A549 (cell line): ENCODE measurements around the gene ANKRD2. TPM values are rescaled to one million over a fixed set of nuclear protein-coding genes. Genes with fewer than 3 reads are reported as not detected.

Source experiments
- ATAC-seq, 2 experiments: fragments of 200-7000 bp in 1 of 2; fragments of >200 bp in 1 of 2; cut with Nextera tagmentation in 1 of 2; cut with Tn5 transposase in 1 of 2; 3 replicates each; pipeline versions ENCODE4 v1.8.0 to v1.9.1; 2018 to 2020; ENCODE audit warnings: mild to moderate bottlenecking in 1 of 2, moderate library complexity in 1 of 2
- CTCF ChIA-PET: fragments of 300-600 bp; sonication (Branson Sonifier 250); formaldehyde crosslinking; extraction: SDS; loops from one replicate; lab custom pipeline; 2021; ENCODE audit warnings: antibody characterized with exemption, inconsistent platforms; lab: Yijun Ruan, JAX
- POLR2A ChIA-PET: fragments of 350-600 bp; formaldehyde crosslinking; extraction: SDS; loops from one replicate; lab custom pipeline; 2021; ENCODE audit warnings: antibody characterized with exemption, inconsistent platforms; lab: Yijun Ruan, JAX
- DNase-seq, 2 experiments: peaks; one replicate each; pipeline versions ENCODE4 v3.0.0 to v3.0.0-alpha.2; 2011 to 2016; ENCODE audit warnings: low read depth in 1 of 2, low spot score in 1 of 2
- FAIRE-seq: peaks from 2 replicates; lab custom pipeline; 2011; peaks lifted over from hg19 to GRCh38; lab: Jason Lieb, UNC
- H3K27ac ChIP-seq, 2 experiments: fragments of >200 bp; sonication (Bioruptor Twin); formaldehyde crosslinking; 3 replicates each; pipeline ENCODE4 v1.5.1; 2016 to 2017
- H3K4me1 ChIP-seq: fragments of >200 bp; sonication (Bioruptor Twin); formaldehyde crosslinking; 3 replicates; pipeline ENCODE4 v1.6.1; 2016
- H3K4me2 ChIP-seq: fragments of >200 bp; sonication (Bioruptor Twin); formaldehyde crosslinking; 3 replicates; pipeline ENCODE4 v1.6.1; 2016
- H3K4me3 ChIP-seq: fragments of >200 bp; sonication (Bioruptor Twin); formaldehyde crosslinking; 3 replicates; pipeline ENCODE4 v1.5.1; 2016
- H3K9me3 ChIP-seq: fragments of >200 bp; sonication (Bioruptor Twin); formaldehyde crosslinking; 3 replicates; pipeline ENCODE4 v1.6.1; 2016
- CBX2 ChIP-seq: fragments of 200-600 bp; sonication (generic); IDR thresholded peaks from 2 replicates; pipeline ENCODE4 v1.6.1; 2016; ENCODE audit warnings: low read depth, mild to moderate bottlenecking, borderline replicate concordance
- CEBPB ChIP-seq, 2 experiments: fragments of >200 bp in 1 of 2; sonication (Bioruptor Twin) in 1 of 2; formaldehyde crosslinking in 1 of 2; IDR thresholded peaks; 2 replicates each; pipeline ENCODE4 v1.6.1; 2012 to 2016
- CHD2 ChIP-seq: fragments of 150-350 bp; IDR thresholded peaks from 2 replicates; pipeline ENCODE4 v1.6.1; 2014; ENCODE audit warnings: low read length; ENCODE audit not compliant: partially characterized antibody
- EHF ChIP-seq: fragments of 250-450 bp; sonication (Bioruptor Pico); IDR thresholded peaks from 2 replicates; pipeline ENCODE4 v1.5.0; 2020; ENCODE audit warnings: mild to moderate bottlenecking
- FOSB ChIP-seq: fragments of 250-450 bp; sonication (Bioruptor Pico); IDR thresholded peaks from 2 replicates; pipeline ENCODE4 v1.5.0; 2020; ENCODE audit warnings: mild to moderate bottlenecking, moderate library complexity
- FOXS1 ChIP-seq: fragments of 250-450 bp; sonication (Bioruptor Pico); IDR thresholded peaks from 2 replicates; pipeline ENCODE4 v1.5.0; 2020; ENCODE audit warnings: mild to moderate bottlenecking, moderate library complexity
- GATA3 ChIP-seq: IDR thresholded peaks from 2 replicates; pipeline ENCODE4 v1.6.1; 2012; ENCODE audit warnings: borderline replicate concordance
- HDAC2 ChIP-seq: fragments of 200-600 bp; sonication (generic); IDR thresholded peaks from 2 replicates; pipeline ENCODE4 v1.6.1; 2016
- HEYL ChIP-seq: fragments of 250-450 bp; sonication (Bioruptor Pico); IDR thresholded peaks from 2 replicates; pipeline ENCODE4 v1.8.0; 2021; ENCODE audit warnings: mild to moderate bottlenecking, moderate library complexity
- HOXA7 ChIP-seq: fragments of 250-450 bp; sonication (Bioruptor Pico); IDR thresholded peaks from 2 replicates; pipeline ENCODE4 v1.5.0; 2020; ENCODE audit warnings: mild to moderate bottlenecking, moderate library complexity
- HOXB5 ChIP-seq: fragments of 250-450 bp; sonication (Bioruptor Pico); IDR thresholded peaks from 2 replicates; pipeline ENCODE4 v1.5.0; 2020; ENCODE audit warnings: mild to moderate bottlenecking, moderate library complexity
- JUN ChIP-seq, 2 experiments: fragments of >200 bp; sonication (Bioruptor Twin); formaldehyde crosslinking; IDR thresholded peaks; 2 replicates in 1 of 2; 3 replicates in 1 of 2; pipeline ENCODE4 v1.6.1; 2016 to 2017
- MAZ ChIP-seq: fragments of 150-350 bp; IDR thresholded peaks from 2 replicates; pipeline ENCODE4 v1.6.1; 2014; ENCODE audit warnings: antibody characterized with exemption, low read depth, low read length, borderline replicate concordance
- NFE2L2 ChIP-seq: fragments of 150-350 bp; conservative IDR thresholded peaks from 2 replicates; pipeline ENCODE4 v1.6.1; 2014; ENCODE audit warnings: low read length
- NR3C1 ChIP-seq: fragments of >200 bp; sonication (Bioruptor Twin); formaldehyde crosslinking; IDR thresholded peaks from 3 replicates; pipeline ENCODE4 v1.6.1; 2017
- PBX3 ChIP-seq: IDR thresholded peaks from 2 replicates; pipeline ENCODE4 v1.6.1; 2012
- POLR2A ChIP-seq: IDR thresholded peaks from 2 replicates; pipeline ENCODE4 v1.6.1; 2012; ENCODE audit warnings: mild to moderate bottlenecking, low read length
- POLR2AphosphoS2 ChIP-seq: conservative IDR thresholded peaks from 2 replicates; pipeline ENCODE4 v1.6.1; 2012; ENCODE audit warnings: low read length, improper control_type of control experiment, inconsistent platforms
- RAD21 ChIP-seq, 2 experiments: fragments of >200 bp in 1 of 2; sonication (Bioruptor Twin) in 1 of 2; formaldehyde crosslinking in 1 of 2; IDR thresholded peaks in 1 of 2; conservative IDR thresholded peaks in 1 of 2; 2 replicates in 1 of 2; 3 replicates in 1 of 2; pipeline ENCODE4 v1.6.1; 2012 to 2018; ENCODE audit warnings: inconsistent platforms in 1 of 2
- RARB ChIP-seq: fragments of 250-450 bp; sonication (Bioruptor Pico); IDR thresholded peaks from 2 replicates; pipeline ENCODE4 v1.8.0; 2021; ENCODE audit warnings: mild to moderate bottlenecking, moderate library complexity
- SMC3 ChIP-seq: fragments of >200 bp; sonication (Bioruptor Twin); formaldehyde crosslinking; IDR thresholded peaks from 3 replicates; pipeline ENCODE4 v1.6.1; 2018; ENCODE audit warnings: inconsistent platforms
- TP53 ChIP-seq: fragments of 250-450 bp; sonication (Bioruptor Pico); IDR thresholded peaks from 2 replicates; pipeline ENCODE4 v1.5.0; 2021; ENCODE audit warnings: mild to moderate bottlenecking, moderate library complexity
- ZC3H11A ChIP-seq: fragments of 450-650 bp; IDR thresholded peaks from 2 replicates; pipeline ENCODE4 v1.6.1; 2014; ENCODE audit warnings: antibody characterized with exemption, mild to moderate bottlenecking
- WGBS: methylation state at CpG from one replicate; pipeline ENCODE4 v1.1.6; 2017; ENCODE audit errors: missing lambda C conversion rate; 5-methylcytosine and 5-hydroxymethylcytosine counted together
- polyA plus RNA-seq, 4 experiments: library from polyadenylated mRNA; depleted of rRNA in 3 of 4; stranded (reverse); fragments of >200 nt; fragmentation: RNase III in 1 of 4; extraction: RNeasy Plus Mini Kit Qiagen cat#74134 plus additional on column Dnase treatment in 1 of 4; gene quantifications; 2 replicates in 3 of 4; 3 replicates in 1 of 4; pipeline ENCODE4 v1.2.3, GENCODE V29; 2011 to 2017
- TF ChIP-seq, protein P1 (sequence below): IDR thresholded peaks from 2 replicates; pipeline ENCODE4 v1.6.1; 2012
- TF ChIP-seq, protein P2 (sequence below): fragments of >200 bp; sonication (Bioruptor Twin); formaldehyde crosslinking; IDR thresholded peaks from 2 replicates; pipeline ENCODE4 v1.6.1; 2016
- TF ChIP-seq, protein P3 (sequence below): fragments of >200 bp; sonication (Bioruptor Twin); formaldehyde crosslinking; IDR thresholded peaks from 3 replicates; pipeline ENCODE4 v1.5.1; 2016

Gene ANKRD2
- polyA plus RNA-seq, 2 of the 4 experiments (the other 2 are of a cell fraction): 1.5 to 4.7 TPM

DNA sequence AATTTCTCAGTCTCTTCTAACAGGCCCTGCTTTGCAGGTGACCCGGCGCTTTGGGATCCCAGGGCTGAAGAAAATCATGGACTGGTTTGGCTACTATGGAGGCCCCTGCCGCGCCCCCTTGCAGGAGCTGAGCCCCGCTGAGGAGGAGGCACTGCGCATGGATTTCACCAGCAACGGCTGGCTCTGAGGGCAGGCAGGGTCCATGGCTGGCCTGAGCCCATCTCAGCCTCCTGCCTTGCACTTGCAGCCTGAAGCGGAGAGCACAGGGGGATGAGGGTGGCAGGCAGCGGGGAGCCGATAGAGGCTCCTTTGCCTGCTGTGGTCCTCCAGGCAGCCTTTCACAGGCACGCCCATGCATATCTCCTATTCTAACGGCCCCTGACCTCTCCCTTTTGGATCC is 38.9 kb downstream of the ANKRD2 start:
- H3K4me2 ChIP-seq: no peak overlapping the region
- TF ChIP-seq TP53 (CRISPR knock-in tag) (no peak), GATA3 (no peak), PBX3 (no peak), HOXA7 (CRISPR knock-in tag) (no peak), POLR2AphosphoS2 (no peak), NR3C1 (no peak), RARB (CRISPR knock-in tag) (no peak), EHF (CRISPR knock-in tag) (no peak), CEBPB (IDR thresholded peaks at IDR 0.05) (no peak), NFE2L2 (no peak), MAZ (no peak)
- TF ChIP-seq, protein P1, sequence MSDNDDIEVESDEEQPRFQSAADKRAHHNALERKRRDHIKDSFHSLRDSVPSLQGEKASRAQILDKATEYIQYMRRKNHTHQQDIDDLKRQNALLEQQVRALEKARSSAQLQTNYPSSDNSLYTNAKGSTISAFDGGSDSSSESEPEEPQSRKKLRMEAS: no peak
- TF ChIP-seq, protein P2, sequence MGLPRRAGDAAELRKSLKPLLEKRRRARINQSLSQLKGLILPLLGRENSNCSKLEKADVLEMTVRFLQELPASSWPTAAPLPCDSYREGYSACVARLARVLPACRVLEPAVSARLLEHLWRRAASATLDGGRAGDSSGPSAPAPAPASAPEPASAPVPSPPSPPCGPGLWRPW: no peak
- TF ChIP-seq, all 56 proteins: peak for 0
- Histone ChIP-seq H3K4me3 (no peak overlapping the region), H3K4me1 (peaks cover 17% of the 10 kb centered on the region; the same call in 2 of the 3 replicates), H3K9me3 (no peaks in the 10 kb centered on the region), H3K27ac (peak overlapping the region; percentile 13 to 75; a peak in 4 of 6 replicates)
- CTCF ChIA-PET: interaction anchor here (0.9 to 39.7 kb wide), 20 partner anchors 11 to 204 kb away, joined by 3 to 1048 read pairs (median 6); partner anchors contain the start of genes ANKRD2, C10orf62 and HOGA1
- ATAC-seq: peak in 1 of 2 experiments; percentile 6; a peak in 1 of 6 replicates
- 91% methylated on average over 7 of the region's 12 CpGs for WGBS
- POLR2A ChIA-PET: no interaction called here
- no peak for DNase-seq
- no peak for FAIRE-seq

DNA sequence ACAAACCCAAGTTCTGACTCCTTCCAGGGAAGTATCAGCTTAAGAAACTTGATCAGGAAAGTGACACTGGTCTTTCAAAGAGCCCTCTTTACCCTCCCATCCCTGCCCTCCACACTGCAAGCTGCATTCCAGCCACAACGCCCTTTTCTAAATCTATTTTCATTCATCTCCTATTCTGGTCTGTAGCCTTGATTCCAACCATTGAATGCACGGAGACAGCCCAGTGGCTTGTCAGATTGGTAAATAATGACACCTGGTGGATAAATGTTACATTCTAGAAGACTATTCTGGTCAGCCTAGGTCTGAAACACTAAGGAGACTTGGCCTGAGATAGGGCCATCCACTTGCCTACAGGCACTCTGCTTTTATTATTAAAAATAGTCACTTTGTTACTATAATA is 39.8 kb downstream of the ANKRD2 start:
- DNase-seq: peak; percentile 70 to 85

DNA sequence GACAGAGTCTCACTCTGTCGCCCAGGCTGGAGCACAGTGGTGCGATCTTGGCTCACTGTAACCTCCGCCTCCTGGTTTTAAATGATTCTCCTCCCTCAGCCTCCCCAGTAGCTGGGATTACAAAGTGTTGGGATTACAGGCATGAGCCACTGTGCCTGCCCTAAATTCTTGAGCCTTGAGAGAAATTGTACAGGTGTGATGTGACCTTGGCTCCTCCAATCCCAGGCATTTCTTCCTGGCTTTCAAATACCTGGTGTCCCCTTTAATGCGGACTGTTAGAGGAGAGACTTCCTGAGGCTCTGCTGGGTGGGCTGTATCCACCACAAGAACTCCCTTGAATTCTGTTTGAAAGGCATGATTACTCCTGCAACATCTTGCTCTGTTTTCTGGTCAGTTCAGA is 45.7 kb downstream of the ANKRD2 start:
- no peak overlapping the region for H3K4me2 ChIP-seq
- no peaks in the 10 kb centered on the region for H3K9me3 ChIP-seq
- no peaks in the 10 kb centered on the region for H3K4me1 ChIP-seq
- H3K27ac ChIP-seq: no peak overlapping the region
- ATAC-seq: no peak
- WGBS: 93% methylated on average over 4 of the region's 4 CpGs
- TF ChIP-seq ZC3H11A (no peak), HOXB5 (CRISPR knock-in tag) (no peak), JUN (IDR thresholded peaks at IDR 0.05) (no peak), MAZ (no peak), PBX3 (no peak), HEYL (CRISPR knock-in tag) (no peak), HDAC2 (no peak), GATA3 (no peak), FOSB (CRISPR knock-in tag) (no peak), CHD2 (no peak), FOXS1 (no peak), CEBPB (IDR thresholded peaks at IDR 0.05) (no peak), POLR2AphosphoS2 (no peak), CBX2 (no peak)
- TF ChIP-seq, protein P3, sequence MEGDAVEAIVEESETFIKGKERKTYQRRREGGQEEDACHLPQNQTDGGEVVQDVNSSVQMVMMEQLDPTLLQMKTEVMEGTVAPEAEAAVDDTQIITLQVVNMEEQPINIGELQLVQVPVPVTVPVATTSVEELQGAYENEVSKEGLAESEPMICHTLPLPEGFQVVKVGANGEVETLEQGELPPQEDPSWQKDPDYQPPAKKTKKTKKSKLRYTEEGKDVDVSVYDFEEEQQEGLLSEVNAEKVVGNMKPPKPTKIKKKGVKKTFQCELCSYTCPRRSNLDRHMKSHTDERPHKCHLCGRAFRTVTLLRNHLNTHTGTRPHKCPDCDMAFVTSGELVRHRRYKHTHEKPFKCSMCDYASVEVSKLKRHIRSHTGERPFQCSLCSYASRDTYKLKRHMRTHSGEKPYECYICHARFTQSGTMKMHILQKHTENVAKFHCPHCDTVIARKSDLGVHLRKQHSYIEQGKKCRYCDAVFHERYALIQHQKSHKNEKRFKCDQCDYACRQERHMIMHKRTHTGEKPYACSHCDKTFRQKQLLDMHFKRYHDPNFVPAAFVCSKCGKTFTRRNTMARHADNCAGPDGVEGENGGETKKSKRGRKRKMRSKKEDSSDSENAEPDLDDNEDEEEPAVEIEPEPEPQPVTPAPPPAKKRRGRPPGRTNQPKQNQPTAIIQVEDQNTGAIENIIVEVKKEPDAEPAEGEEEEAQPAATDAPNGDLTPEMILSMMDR: no peak
- TF ChIP-seq, protein P1: no peak
- TF ChIP-seq, all 56 proteins: peak for 0
- H3K4me3 ChIP-seq: no peak overlapping the region
- CTCF ChIA-PET: interaction anchor here (0.8 to 39.7 kb wide), 7 partner anchors 8 to 156 kb away, joined by 3 to 1048 read pairs (median 3); partner anchors contain the start of genes ANKRD2, C10orf62 and HOGA1
- POLR2A ChIA-PET: no interaction called here
- no peak for DNase-seq
- FAIRE-seq: no peak

More for the DNA sequence above, 39.8 kb downstream of the ANKRD2 start:
- ChIA-PET POLR2A (interaction anchor here (1.1 kb wide), 1 partner anchor 37 kb away, joined by 3 read pairs; no protein-coding TSS in a partner anchor), CTCF (interaction anchor here (0.6 to 39.7 kb wide), 43 partner anchors 12 to 205 kb away, joined by 3 to 1048 read pairs (median 4); partner anchors contain the start of genes ANKRD2, C10orf62, HOGA1 and MMS19)
- 14% methylated on average over 2 of the region's 2 CpGs for WGBS
- TF ChIP-seq SMC3 (peak; percentile 90), JUN (IDR thresholded peaks at IDR 0.05) (no peak), POLR2A (no peak), RAD21 (conservative IDR thresholded peaks at IDR 0.05 in 1 of 2, IDR thresholded peaks at IDR 0.05 in 1 of 2) (peak; percentile 95 to 98), NFE2L2 (no peak)
- TF ChIP-seq, protein P3: peak; percentile 85
- ATAC-seq: peak; percentile 97 to 98
- FAIRE-seq: peak; percentile 72
- H3K9me3 ChIP-seq: no peaks in the 10 kb centered on the region
- no peak overlapping the region for H3K4me3 ChIP-seq
- peak overlapping the region; percentile 13 to 75; a peak in 4 of 6 replicates for H3K27ac ChIP-seq
- H3K4me1 ChIP-seq: peaks cover 17% of the 10 kb centered on the region; the same call in 2 of the 3 replicates
- H3K4me2 ChIP-seq: no peak overlapping the region
